Skeletal muscle satellite cell (primary cell): ENCODE results near the gene TMOD4. TPM values are rescaled to one million over a fixed set of nuclear protein-coding genes. Genes with fewer than 3 reads are reported as not detected.
A peak's percentile ranks its signal among the peaks of the same experiment; 100 is the strongest.
"Not testable (repeated sequence)": the region's sequence is repeated elsewhere in the genome, so short reads cannot be mapped to it uniquely, and the experiment has no call there.

Experiments used
- H3K27me3 ChIP-seq: 2 replicates; pipeline ENCODE4 v1.7.0; 2013; ENCODE audit warnings: low read length; ENCODE audit not compliant: control insufficient read depth, insufficient read depth
- H3K36me3 ChIP-seq: 2 replicates; pipeline ENCODE4 v1.7.0; 2013; ENCODE audit warnings: mild to moderate bottlenecking, control low read depth, low read length; ENCODE audit not compliant: insufficient read depth
- H3K4me1 ChIP-seq: 2 replicates; pipeline ENCODE4 v1.7.0; 2013; ENCODE audit warnings: low read length; ENCODE audit not compliant: control insufficient read depth, insufficient read depth
- H3K4me2 ChIP-seq: 2 replicates; pipeline ENCODE4 v1.7.0; 2013; ENCODE audit warnings: mild to moderate bottlenecking, low read length
- H3K4me3 ChIP-seq: 2 replicates; pipeline ENCODE4 v1.7.0; 2013; ENCODE audit warnings: low read length
- H3K9ac ChIP-seq: 2 replicates; pipeline ENCODE4 v1.7.0; 2013; ENCODE audit warnings: mild to moderate bottlenecking, low read depth, low read length, moderate library complexity
- H3K9me3 ChIP-seq: replicated peaks from 2 replicates; pipeline ENCODE4 v1.7.0; 2013; ENCODE audit warnings: mild to moderate bottlenecking, control low read depth, low read length
- total RNA-seq: library from RNA; depleted of rRNA; stranded (reverse); fragments of >200 nt; gene quantifications from 2 replicates; pipeline ENCODE4 v1.2.3, GENCODE V29; 2012; rRNA removed

TMOD4 gene
- total RNA-seq: not detected in 2 replicates

GRCh38 chr1:151175863-151176262 is at the start of gene TMOD4:
Gene TMOD4, minus strand, starts transcription at chr1:151175981. Its CDS starts 1,106 bp downstream, at chr1:151174875.
- Histone ChIP-seq H3K4me1 (no peaks in the 10 kb centered on the region), H3K36me3 (peaks cover 38% of the 10 kb centered on the region), H3K27me3 (no peaks in the 10 kb centered on the region), H3K9ac (no peak within 1 kb of the TSS), H3K9me3 (no peaks in the 10 kb centered on the region), H3K4me2 (no peak within 1 kb of the TSS), H3K4me3 (no peak within 1 kb of the TSS)

DNA sequence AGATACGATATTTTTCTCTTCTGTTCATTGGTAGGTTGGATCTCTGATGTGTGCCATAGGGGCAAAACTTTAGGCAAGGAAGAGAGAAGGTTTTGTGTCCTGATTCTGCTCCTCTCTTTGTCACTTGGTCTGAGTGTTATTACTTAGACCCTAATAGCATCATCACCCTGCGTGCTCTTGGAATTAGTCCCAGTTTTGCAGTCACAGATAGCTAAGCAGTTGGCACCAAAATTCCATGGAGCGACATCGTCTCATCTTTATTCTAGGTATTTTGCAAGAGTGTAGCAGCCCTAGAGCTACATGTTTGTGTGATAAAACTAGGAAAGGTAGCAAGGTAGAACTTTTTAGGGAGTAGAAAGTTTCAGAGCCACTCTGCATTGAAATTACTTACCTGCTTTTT is 46.3 kb upstream of the TMOD4 start:
- no peak overlapping the region for H3K9ac ChIP-seq
- peaks cover 52% of the 10 kb centered on the region for H3K36me3 ChIP-seq
- no peak overlapping the region for H3K4me2 ChIP-seq
- H3K27me3 ChIP-seq: no peaks in the 10 kb centered on the region
- no peaks in the 10 kb centered on the region for H3K9me3 ChIP-seq
- H3K4me3 ChIP-seq: no peak overlapping the region
- H3K4me1 ChIP-seq: peaks cover 8% of the 10 kb centered on the region

DNA sequence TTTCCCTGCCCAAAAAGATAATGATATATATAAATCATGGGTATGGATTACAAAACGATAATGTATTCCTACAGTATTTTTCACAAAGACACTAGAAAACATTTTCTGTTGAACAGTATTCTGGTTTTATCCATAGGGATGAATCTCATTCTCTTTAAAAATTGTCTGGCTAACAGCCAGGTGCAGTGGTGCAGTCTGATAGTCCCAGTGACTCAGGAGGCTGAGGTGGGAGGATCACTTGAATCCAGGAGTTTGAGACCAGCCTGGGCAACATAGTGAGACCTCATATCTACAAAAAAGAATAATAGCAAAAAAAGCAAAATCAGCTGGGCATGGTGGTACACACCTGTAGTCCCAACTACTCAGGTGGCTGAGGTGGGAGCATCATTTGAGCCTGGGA is 45.8 kb upstream of the TMOD4 start:
- H3K9me3 ChIP-seq: no peaks in the 10 kb centered on the region
- peaks cover 52% of the 10 kb centered on the region for H3K36me3 ChIP-seq
- H3K4me1 ChIP-seq: peaks cover 8% of the 10 kb centered on the region
- no peaks in the 10 kb centered on the region for H3K27me3 ChIP-seq
- no peak overlapping the region for H3K4me3 ChIP-seq
- H3K9ac ChIP-seq: no peak overlapping the region
- H3K4me2 ChIP-seq: no peak overlapping the region

DNA sequence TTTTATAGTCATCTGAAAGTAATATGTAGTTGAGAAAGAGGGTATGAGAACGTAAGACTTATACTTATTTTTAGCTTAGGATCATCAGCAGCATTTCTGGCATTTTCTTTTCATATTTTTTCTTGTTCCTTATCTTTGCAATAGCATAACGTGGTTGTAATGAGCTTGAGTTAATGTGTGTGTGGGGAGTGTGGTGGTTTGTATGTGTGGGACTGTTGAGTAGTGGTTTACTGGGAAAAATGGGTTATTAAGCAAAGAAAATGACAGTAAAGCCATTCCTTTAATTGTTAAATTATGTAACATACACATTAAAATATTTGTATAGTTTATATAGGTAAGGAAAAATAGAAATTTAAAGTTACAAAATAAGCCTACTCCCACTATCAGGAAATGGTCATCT is 37.8 kb upstream of the TMOD4 start:
- Histone ChIP-seq H3K9me3 (no peaks in the 10 kb centered on the region), H3K4me1 (no peaks in the 10 kb centered on the region), H3K9ac (no peak overlapping the region), H3K4me3 (no peak overlapping the region), H3K4me2 (no peak overlapping the region), H3K27me3 (no peaks in the 10 kb centered on the region), H3K36me3 (peaks cover 43% of the 10 kb centered on the region)

- H3K9me3 ChIP-seq: no peaks in the 10 kb centered on the region
- no peak overlapping the region for H3K4me3 ChIP-seq
- H3K36me3 ChIP-seq: peaks cover 45% of the 10 kb centered on the region
- no peaks in the 10 kb centered on the region for H3K27me3 ChIP-seq
- H3K4me2 ChIP-seq: no peak overlapping the region
- H3K9ac ChIP-seq: no peak overlapping the region
- no peaks in the 10 kb centered on the region for H3K4me1 ChIP-seq
Measured at GRCh38 chr1:151211972-151212705, 36.4 kb upstream of the TMOD4 start.

- H3K36me3 ChIP-seq: peaks cover 43% of the 10 kb centered on the region
- H3K9ac ChIP-seq: no peak overlapping the region
- no peak overlapping the region for H3K4me2 ChIP-seq
- no peaks in the 10 kb centered on the region for H3K4me1 ChIP-seq
- no peaks in the 10 kb centered on the region for H3K27me3 ChIP-seq
- no peaks in the 10 kb centered on the region for H3K9me3 ChIP-seq
- H3K4me3 ChIP-seq: no peak overlapping the region
Measured at GRCh38 chr1:151210830-151211229, 35.0 kb upstream of the TMOD4 start.

DNA sequence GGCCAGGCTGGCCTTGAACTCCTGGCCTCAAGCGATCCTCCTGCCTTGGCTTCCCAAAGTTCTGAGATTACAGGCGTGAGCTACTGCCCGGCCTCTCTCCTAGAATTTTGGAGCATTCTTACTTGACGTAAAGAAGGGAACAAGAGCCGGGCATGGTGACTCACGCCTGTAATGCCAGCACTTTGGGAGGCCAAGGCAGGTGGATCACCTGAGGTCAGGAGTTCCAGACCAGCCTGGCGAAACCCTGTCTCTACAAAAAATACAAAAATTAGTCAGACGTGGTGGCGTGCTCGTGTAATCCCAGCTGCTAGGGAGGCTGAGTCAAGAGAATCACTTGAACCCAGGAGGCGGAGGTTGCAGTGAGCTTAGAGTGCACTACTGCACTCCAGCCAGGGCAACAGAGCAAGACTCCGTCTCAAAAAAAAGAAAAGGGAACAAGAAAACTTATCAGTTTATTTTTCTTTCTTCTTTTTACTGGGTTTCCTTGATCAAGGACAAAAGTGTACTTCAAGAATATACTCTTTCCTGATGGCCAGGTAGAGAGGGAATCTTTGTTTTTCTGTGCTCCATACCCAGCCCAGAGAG is 29.7 kb upstream of the TMOD4 start:
- not testable (repeated sequence) for H3K4me3 ChIP-seq, H3K9ac ChIP-seq, H3K27me3 ChIP-seq, H3K4me2 ChIP-seq, H3K9me3 ChIP-seq
- Histone ChIP-seq H3K4me1 (peaks cover 12% of the 10 kb centered on the region), H3K36me3 (peaks cover 40% of the 10 kb centered on the region)

GRCh38 chr1:151199873-151200581 is 24.2 kb upstream of the TMOD4 start:
- H3K4me3 ChIP-seq: peak overlapping the region; percentile 85
- H3K4me1 ChIP-seq: peaks cover 24% of the 10 kb centered on the region
- no peaks in the 10 kb centered on the region for H3K9me3 ChIP-seq
- H3K9ac ChIP-seq: peak overlapping the region; percentile 99
- peak overlapping the region; percentile 90 for H3K4me2 ChIP-seq
- no peaks in the 10 kb centered on the region for H3K27me3 ChIP-seq
- H3K36me3 ChIP-seq: peaks cover 14% of the 10 kb centered on the region

DNA sequence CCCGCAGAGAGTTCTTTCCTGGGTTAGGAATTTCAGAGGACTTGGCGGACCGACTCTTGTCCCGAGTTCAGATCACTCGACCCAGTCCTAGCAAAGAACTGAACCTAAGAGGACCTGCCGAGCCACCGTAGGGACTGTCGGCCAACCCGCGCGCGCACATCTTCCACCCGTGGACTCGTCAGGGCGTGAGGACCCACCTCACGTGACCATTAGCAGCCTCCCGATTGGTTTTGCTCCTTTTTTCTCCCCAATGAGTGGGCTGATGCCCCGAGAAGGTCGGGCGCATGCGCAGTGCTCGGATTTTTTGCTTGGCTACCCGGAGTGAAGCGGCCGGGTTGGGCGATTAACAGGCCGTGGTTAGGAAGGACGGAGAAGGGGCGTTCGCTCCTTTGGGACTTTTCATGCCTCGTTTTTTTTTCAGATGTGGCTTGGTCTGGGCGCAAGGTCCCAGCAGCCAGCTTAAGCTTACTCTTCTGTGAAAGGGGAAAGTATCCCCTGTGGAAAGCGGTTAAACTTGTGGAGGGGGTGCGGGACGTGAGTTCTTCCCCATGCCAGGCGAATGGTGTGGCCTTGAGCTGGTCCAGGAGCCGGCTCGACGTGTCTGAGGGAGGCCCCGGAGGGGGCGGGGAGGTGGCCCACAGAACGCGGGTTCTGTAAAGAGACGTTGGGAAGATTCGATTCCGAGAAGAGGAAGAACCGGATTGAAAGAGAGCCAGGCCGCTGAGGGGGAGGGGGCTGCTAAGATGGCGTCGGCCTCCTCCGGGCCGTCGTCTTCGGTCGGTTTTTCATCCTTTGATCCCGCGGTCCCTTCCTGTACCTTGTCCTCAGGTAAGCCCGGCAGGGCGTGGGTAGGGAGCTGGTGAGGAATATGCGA is 22.7 kb upstream of the TMOD4 start, which contains the start of gene PIP5K1A:
PIP5K1A (plus strand) TSS at position 299 of the 874 bp plus-strand sequence; CDS start at position 744, 445 bp downstream.
- peak within 1 kb of the TSS; percentile 90 for H3K4me2 ChIP-seq
- no peaks in the 10 kb centered on the region for H3K9me3 ChIP-seq
- H3K27me3 ChIP-seq: no peaks in the 10 kb centered on the region
- H3K36me3 ChIP-seq: peaks cover 14% of the 10 kb centered on the region
- peaks cover 36% of the 10 kb centered on the region for H3K4me1 ChIP-seq
- peak within 1 kb of the TSS; percentile 85 for H3K4me3 ChIP-seq
- peak within 1 kb of the TSS; percentile 99 for H3K9ac ChIP-seq

GRCh38 chr1:151197863-151198253 is 22.1 kb upstream of the TMOD4 start:
- Histone ChIP-seq H3K4me2 (peak overlapping the region; percentile 90), H3K9ac (peak overlapping the region; percentile 99)

GRCh38 chr1:151196292-151196800 is 20.6 kb upstream of the TMOD4 start:
- H3K9me3 ChIP-seq: no peaks in the 10 kb centered on the region
- peak overlapping the region; percentile 71 for H3K4me2 ChIP-seq
- H3K36me3 ChIP-seq: no peaks in the 10 kb centered on the region
- H3K4me1 ChIP-seq: peaks cover 27% of the 10 kb centered on the region
- peak overlapping the region; percentile 77 for H3K9ac ChIP-seq
- peak overlapping the region; percentile 47 for H3K4me3 ChIP-seq
- no peaks in the 10 kb centered on the region for H3K27me3 ChIP-seq

More at GRCh38 chr1:151197863-151198253, 22.1 kb upstream of the TMOD4 start:
- no peaks in the 10 kb centered on the region for H3K27me3 ChIP-seq
- H3K4me3 ChIP-seq: peak overlapping the region; percentile 85
- H3K36me3 ChIP-seq: peaks cover 11% of the 10 kb centered on the region
- H3K9me3 ChIP-seq: no peaks in the 10 kb centered on the region
- peaks cover 36% of the 10 kb centered on the region for H3K4me1 ChIP-seq
